T1000 (cell line): ENCODE measurements around the gene OR5H15.
"Not testable (repeated sequence)": the region's sequence is repeated elsewhere in the genome, so short reads cannot be mapped to it uniquely, and the experiment has no call there.

Experiments
- DNase-seq: peaks from one replicate; lab custom pipeline; 2025; ENCODE audit warnings: mixed read lengths; lab: John Stamatoyannopoulos, UW

Gene OR5H15

GRCh38 chr3:98166396-98166795 lies at the start of gene OR5H15:
OR5H15 (plus strand) TSS chr3:98166696; CDS start chr3:98168700, 2,004 bp downstream.
- no peak for DNase-seq

- no peak for DNase-seq
These were observed 36.1 kb upstream of the OR5H15 start, which contains the start of gene OR5H1 for GRCh38 chr3:98130421-98130820. OR5H1 (plus strand) TSS chr3:98130721; CDS start chr3:98132698, 1,977 bp downstream.

- no peak for DNase-seq
These were observed 29.9 kb upstream of the OR5H15 start for GRCh38 chr3:98136631-98137030.

- not testable (repeated sequence) for DNase-seq
These were observed 28.5 kb upstream of the OR5H15 start for GRCh38 chr3:98137826-98138557.

GRCh38 chr3:98140531-98140930 lies 26.0 kb upstream of the OR5H15 start:
- DNase-seq = no peak

- DNase-seq = no peak
These were observed 19.3 kb upstream of the OR5H15 start, which contains the start of gene OR5H14 for GRCh38 chr3:98147179-98147578. OR5H14 (plus strand) TSS chr3:98147479; CDS start chr3:98149386, 1,907 bp downstream.

GRCh38 chr3:98148751-98149150 lies 17.7 kb upstream of the OR5H15 start:
- no peak for DNase-seq

- DNase-seq = not testable (repeated sequence)
These were observed 17.0 kb upstream of the OR5H15 start for GRCh38 chr3:98149456-98149855.

GRCh38 chr3:98151241-98151640 lies 15.3 kb upstream of the OR5H15 start:
- DNase-seq = no peak

GRCh38 chr3:98171071-98171470 lies 4.6 kb downstream of the OR5H15 start:
- DNase-seq = no peak

GRCh38 chr3:98172621-98173020 lies 6.1 kb downstream of the OR5H15 start:
- no peak for DNase-seq

- no peak for DNase-seq
These were observed 13.9 kb downstream of the OR5H15 start for GRCh38 chr3:98180319-98180890.

- no peak for DNase-seq
These were observed 15.7 kb downstream of the OR5H15 start for GRCh38 chr3:98182196-98182595.

- DNase-seq = no peak
These were observed 18.7 kb downstream of the OR5H15 start for GRCh38 chr3:98185180-98185579.

GRCh38 chr3:98188545-98188944 lies 22.0 kb downstream of the OR5H15 start:
- no peak for DNase-seq

GRCh38 chr3:98190911-98191310 lies 24.4 kb downstream of the OR5H15 start:
- not testable (repeated sequence) for DNase-seq

GRCh38 chr3:98196293-98196692 lies 29.8 kb downstream of the OR5H15 start:
- DNase-seq = not testable (repeated sequence)

- DNase-seq = no peak
These were observed 32.5 kb downstream of the OR5H15 start for GRCh38 chr3:98199020-98199419.

GRCh38 chr3:98209244-98209643 lies 42.7 kb downstream of the OR5H15 start:
- DNase-seq = no peak

GRCh38 chr3:98213276-98213675 lies 46.8 kb downstream of the OR5H15 start:
- DNase-seq = no peak

GRCh38 chr3:98215051-98215450 lies 48.6 kb downstream of the OR5H15 start:
- no peak for DNase-seq
